Activated T-cell treated with anti-CD3 and anti-CD28 coated beads, Interleukin-2, amount 50 U/mL, for 4 hours (primary cell): Measurements from ENCODE around the gene EFCAB5. TPM values are rescaled to one million over a fixed set of nuclear protein-coding genes. Genes with fewer than 3 reads are reported as not detected.
"Not testable (repeated sequence)": the region's sequence is repeated elsewhere in the genome, so short reads cannot be mapped to it uniquely, and the experiment has no call there.

Experiments used
- ATAC-seq, 2 donors: fragments of 200-7000 bp; cut with Tn5 transposase; one replicate each; pipeline ENCODE4 v1.10.0; 2021
- DNase-seq: peaks from one replicate; pipeline ENCODE4 v3.0.0-alpha.2; 2020
- H3K27me3 Mint-ChIP-seq: one replicate; pipeline ENCODE4 v1.8.0; 2021; ENCODE audit warnings: low read depth, mixed read lengths
- H3K36me3 Mint-ChIP-seq: one replicate; pipeline ENCODE4 v1.8.0; 2022; ENCODE audit warnings: mixed read lengths; ENCODE audit not compliant: insufficient read depth
- H3K4me1 Mint-ChIP-seq: one replicate; pipeline ENCODE4 v1.8.0; 2021; ENCODE audit warnings: low read depth, mixed read lengths
- H3K4me3 Mint-ChIP-seq: one replicate; pipeline ENCODE4 v1.8.0; 2021; ENCODE audit warnings: mild to moderate bottlenecking, moderate library complexity, mixed read lengths
- H3K9me3 Mint-ChIP-seq: one replicate; pipeline ENCODE4 v1.8.0; 2021; ENCODE audit warnings: mixed read lengths
- total RNA-seq, 3 donors: library from RNA; stranded (reverse); gene quantifications; one replicate each; pipeline ENCODE4 v1.2.1, GENCODE V29; 2021

EFCAB5 gene
- total RNA-seq, 3 donors from 2014 or later, result 0.15 to 0.30 TPM; not detected in 1

GRCh38 chr17:30116661-30117551 is 175.5 kb downstream of the EFCAB5 start, which contains the start of gene NSRP1:
NSRP1 (plus strand) TSS chr17:30116816; CDS start chr17:30116844, 28 bp downstream.
- H3K9me3 Mint-ChIP-seq, result no peaks in the 10 kb centered on the region
- peaks cover 40% of the 10 kb centered on the region for H3K4me1 Mint-ChIP-seq
- ATAC-seq, result peak; percentile 97 to 99
- peaks cover 22% of the 10 kb centered on the region for H3K36me3 Mint-ChIP-seq
- H3K4me3 Mint-ChIP-seq, result peak within 1 kb of the TSS; percentile 96
- peak; percentile 93 for DNase-seq
- H3K27me3 Mint-ChIP-seq, result no peaks in the 10 kb centered on the region

GRCh38 chr17:30117675-30118081 is 176.2 kb downstream of the EFCAB5 start:
- Mint-ChIP-seq H3K4me3 (peak overlapping the region; percentile 96), H3K4me1 (peaks cover 44% of the 10 kb centered on the region), H3K27me3 (no peaks in the 10 kb centered on the region), H3K9me3 (no peaks in the 10 kb centered on the region), H3K36me3 (peaks cover 25% of the 10 kb centered on the region)
- no peak for ATAC-seq
- no peak for DNase-seq

- not testable (repeated sequence) for H3K27me3 Mint-ChIP-seq, ATAC-seq, H3K9me3 Mint-ChIP-seq, DNase-seq
- H3K4me1 Mint-ChIP-seq, result peaks cover 43% of the 10 kb centered on the region
- peak overlapping the region; percentile 96 for H3K4me3 Mint-ChIP-seq
- H3K36me3 Mint-ChIP-seq, result peaks cover 26% of the 10 kb centered on the region
These were observed 177.2 kb downstream of the EFCAB5 start for GRCh38 chr17:30118635-30119034.

- H3K9me3 Mint-ChIP-seq, result no peaks in the 10 kb centered on the region
- no peaks in the 10 kb centered on the region for H3K27me3 Mint-ChIP-seq
- DNase-seq, result no peak
- peaks cover 24% of the 10 kb centered on the region for H3K36me3 Mint-ChIP-seq
- H3K4me3 Mint-ChIP-seq, result no peak overlapping the region
- H3K4me1 Mint-ChIP-seq, result peaks cover 33% of the 10 kb centered on the region
- no peak for ATAC-seq
These were observed 182.9 kb downstream of the EFCAB5 start for GRCh38 chr17:30124273-30124796.

GRCh38 chr17:30130121-30130520 is 188.7 kb downstream of the EFCAB5 start:
- ATAC-seq (no peak), DNase-seq (no peak)
- Mint-ChIP-seq H3K4me3 (no peak overlapping the region), H3K27me3 (no peaks in the 10 kb centered on the region), H3K36me3 (peaks cover 27% of the 10 kb centered on the region), H3K9me3 (no peaks in the 10 kb centered on the region), H3K4me1 (peaks cover 20% of the 10 kb centered on the region)

GRCh38 chr17:30132615-30133014 is 191.2 kb downstream of the EFCAB5 start:
- H3K27me3 Mint-ChIP-seq, result no peaks in the 10 kb centered on the region
- no peaks in the 10 kb centered on the region for H3K9me3 Mint-ChIP-seq
- DNase-seq (no peak), ATAC-seq (no peak)
- no peak overlapping the region for H3K4me3 Mint-ChIP-seq
- H3K36me3 Mint-ChIP-seq, result peaks cover 21% of the 10 kb centered on the region
- peaks cover 18% of the 10 kb centered on the region for H3K4me1 Mint-ChIP-seq

GRCh38 chr17:30133197-30133596 is 191.8 kb downstream of the EFCAB5 start:
- H3K36me3 Mint-ChIP-seq, result peaks cover 26% of the 10 kb centered on the region
- no peaks in the 10 kb centered on the region for H3K27me3 Mint-ChIP-seq
- H3K4me1 Mint-ChIP-seq, result peaks cover 24% of the 10 kb centered on the region
- no peaks in the 10 kb centered on the region for H3K9me3 Mint-ChIP-seq
- no peak overlapping the region for H3K4me3 Mint-ChIP-seq
- ATAC-seq, result no peak
- no peak for DNase-seq

- H3K27me3 Mint-ChIP-seq, result no peaks in the 10 kb centered on the region
- peaks cover 29% of the 10 kb centered on the region for H3K4me1 Mint-ChIP-seq
- no peak for ATAC-seq
- peaks cover 31% of the 10 kb centered on the region for H3K36me3 Mint-ChIP-seq
- H3K4me3 Mint-ChIP-seq, result no peak overlapping the region
- H3K9me3 Mint-ChIP-seq, result no peaks in the 10 kb centered on the region
- no peak for DNase-seq
These were observed 193.1 kb downstream of the EFCAB5 start for GRCh38 chr17:30134551-30134950.

- ATAC-seq (no peak), DNase-seq (no peak)
- no peaks in the 10 kb centered on the region for H3K9me3 Mint-ChIP-seq
- H3K4me1 Mint-ChIP-seq, result peaks cover 23% of the 10 kb centered on the region
- H3K36me3 Mint-ChIP-seq, result peaks cover 25% of the 10 kb centered on the region
- no peaks in the 10 kb centered on the region for H3K27me3 Mint-ChIP-seq
- H3K4me3 Mint-ChIP-seq, result no peak overlapping the region
These were observed 195.7 kb downstream of the EFCAB5 start for GRCh38 chr17:30137158-30137557.

GRCh38 chr17:30147860-30148259 is 206.4 kb downstream of the EFCAB5 start:
- ATAC-seq, DNase-seq, H3K4me3 Mint-ChIP-seq, H3K9me3 Mint-ChIP-seq, H3K36me3 Mint-ChIP-seq, H3K27me3 Mint-ChIP-seq: not testable (repeated sequence)
- H3K4me1 Mint-ChIP-seq, result peaks cover 14% of the 10 kb centered on the region

GRCh38 chr17:30148376-30148775 is 206.9 kb downstream of the EFCAB5 start:
- no peaks in the 10 kb centered on the region for H3K27me3 Mint-ChIP-seq
- ATAC-seq (no peak), DNase-seq (no peak)
- H3K4me1 Mint-ChIP-seq, result peaks cover 13% of the 10 kb centered on the region
- peaks cover 12% of the 10 kb centered on the region for H3K36me3 Mint-ChIP-seq
- no peak overlapping the region for H3K4me3 Mint-ChIP-seq
- no peaks in the 10 kb centered on the region for H3K9me3 Mint-ChIP-seq

GRCh38 chr17:30151471-30151870 is 210.0 kb downstream of the EFCAB5 start:
- no peaks in the 10 kb centered on the region for H3K9me3 Mint-ChIP-seq
- H3K27me3 Mint-ChIP-seq, result no peaks in the 10 kb centered on the region
- peaks cover 14% of the 10 kb centered on the region for H3K4me1 Mint-ChIP-seq
- ATAC-seq (no peak), DNase-seq (no peak)
- no peak overlapping the region for H3K4me3 Mint-ChIP-seq
- peaks cover 11% of the 10 kb centered on the region for H3K36me3 Mint-ChIP-seq

- DNase-seq (no peak), ATAC-seq (no peak)
- no peaks in the 10 kb centered on the region for H3K27me3 Mint-ChIP-seq
- H3K4me3 Mint-ChIP-seq, result no peak overlapping the region
- H3K36me3 Mint-ChIP-seq, result peaks cover 25% of the 10 kb centered on the region
- peaks cover 21% of the 10 kb centered on the region for H3K4me1 Mint-ChIP-seq
- H3K9me3 Mint-ChIP-seq, result no peaks in the 10 kb centered on the region
These were observed 212.0 kb downstream of the EFCAB5 start for GRCh38 chr17:30153463-30153862.

GRCh38 chr17:30155389-30155788 is 214.0 kb downstream of the EFCAB5 start:
- Mint-ChIP-seq H3K4me3 (no peak overlapping the region), H3K36me3 (peaks cover 41% of the 10 kb centered on the region), H3K27me3 (no peaks in the 10 kb centered on the region), H3K4me1 (peaks cover 30% of the 10 kb centered on the region), H3K9me3 (peaks cover 9% of the 10 kb centered on the region)
- no peak for DNase-seq
- ATAC-seq, result no peak
